Motor neuron (in vitro differentiated cells): ENCODE measurements around the gene MPDZ. TPM values are rescaled to one million over a fixed set of nuclear protein-coding genes. Genes with fewer than 3 reads are reported as not detected.

ENCODE experiments used
- ATAC-seq, 8 experiments: fragments of 200-7000 bp; cut with Tn5 transposase; replicated peaks in 6 of 8; 2 replicates each; pipeline ENCODE4 v1.8.0; 2021; ENCODE audit warnings: mild to moderate bottlenecking in 8 of 8, moderate library complexity in 8 of 8
- H3K27ac ChIP-seq, 2 donors: fragments of 250-450 bp; sonication (Bioruptor Pico); 2 replicates each; pipeline ENCODE4 v1.9.0; 2021; ENCODE audit warnings: antibody characterized with exemption in 2 of 2, mild to moderate bottlenecking in 2 of 2, moderate library complexity in 1 of 2
- H3K4me1 ChIP-seq, 2 donors: fragments of 250-450 bp; sonication (Bioruptor Pico); replicated peaks in 1 of 2; 2 replicates each; pipeline ENCODE4 v1.6.1; 2021; ENCODE audit warnings: antibody characterized with exemption in 2 of 2, mild to moderate bottlenecking in 2 of 2, moderate library complexity in 1 of 2
- H3K4me3 ChIP-seq, 5 donors: fragments of 250-450 bp; sonication (Bioruptor Pico); 2 replicates each; pipeline ENCODE4 v1.9.0; 2021; ENCODE audit warnings: antibody characterized with exemption in 5 of 5, mild to moderate bottlenecking in 5 of 5, moderate library complexity in 4 of 5
- WGBS, 10 experiments: fragments of 450-650 bp; shearing (Covaris generic); methylation state at CpG; one replicate each; pipeline ENCODE4 v1.0.0; 2022; 5-methylcytosine and 5-hydroxymethylcytosine counted together
- in situ Hi-C, 9 experiments: fragments of 400-800 bp; cut with MboI; loops; one replicate each; pipeline ENCODE4 v1.15.0; 2021; ENCODE audit warnings: low sequenced_read_pairs in 9 of 9, low pct_unique_long_range_greater_than_20kb in 2 of 9; ENCODE audit not compliant: unreplicated experiment in 9 of 9
- total RNA-seq, 8 experiments: library from RNA; unstranded; fragments of 300-600 nt; gene quantifications; 2 replicates each; pipeline versions ENCODE4 v1.2.3 to v1.2.4, GENCODE V29; 2022

MPDZ gene
- total RNA-seq, 8 experiments from 2014 or later = 19.5 to 81.8 (median 27.1) TPM

DNA sequence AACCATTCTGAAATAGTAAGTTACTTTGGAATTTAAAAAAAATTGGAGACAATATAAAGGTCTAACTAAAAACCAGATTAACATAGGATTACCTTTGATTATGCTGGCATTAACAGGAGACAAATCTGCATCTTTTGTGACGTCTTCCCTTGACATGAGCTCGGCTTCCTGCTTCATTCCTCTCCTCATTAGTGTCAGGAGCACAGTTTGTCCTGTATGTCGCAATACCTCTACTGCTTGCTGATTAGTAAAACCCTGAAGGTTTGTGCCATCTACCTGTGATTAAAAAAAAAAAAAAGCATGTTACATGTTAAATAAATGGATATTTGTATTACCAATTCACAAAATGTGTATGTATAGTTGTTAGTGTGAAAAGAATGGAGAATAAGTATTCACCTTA, 73.7 kb downstream of the MPDZ start:
- in situ Hi-C loops = no loop called here
- 70 to 100% (median 95%) methylated on average over 1 to 3 of the region's 3 CpGs for WGBS, 10 experiments
- H3K4me1 ChIP-seq = no peaks in the 10 kb centered on the region
- ATAC-seq = no peak
- H3K27ac ChIP-seq = no peak overlapping the region
- H3K4me3 ChIP-seq = no peak overlapping the region

DNA sequence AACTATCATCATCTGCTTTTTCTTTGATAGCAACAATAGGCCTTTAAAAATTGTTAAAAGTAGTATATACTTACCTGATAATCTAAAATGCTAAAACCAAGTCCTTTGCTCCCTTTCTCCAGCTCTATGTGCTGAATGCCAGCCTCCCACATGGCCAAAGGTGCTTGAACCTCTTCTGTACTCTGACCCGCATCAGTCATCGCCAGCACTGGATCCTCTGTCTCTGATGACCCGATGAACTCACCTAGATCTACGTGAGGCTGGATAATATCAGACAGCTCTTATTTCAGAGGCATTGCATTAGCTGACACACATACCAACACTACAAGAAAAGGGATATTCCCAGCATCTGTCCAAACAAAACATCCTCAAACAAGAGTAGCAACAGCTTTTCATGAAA, 89.5 kb downstream of the MPDZ start:
- no peaks in the 10 kb centered on the region for H3K4me1 ChIP-seq
- no peak overlapping the region for H3K4me3 ChIP-seq
- WGBS, 10 experiments = 72 to 100% (median 93%) methylated on average over 1 to 4 of the region's 4 CpGs; no CpG with 5 or more reads in 3 of the 10 experiments
- in situ Hi-C loops = no loop called here
- peak in 1 of 8 experiments; percentile 79 for ATAC-seq
- H3K27ac ChIP-seq = no peak overlapping the region

DNA sequence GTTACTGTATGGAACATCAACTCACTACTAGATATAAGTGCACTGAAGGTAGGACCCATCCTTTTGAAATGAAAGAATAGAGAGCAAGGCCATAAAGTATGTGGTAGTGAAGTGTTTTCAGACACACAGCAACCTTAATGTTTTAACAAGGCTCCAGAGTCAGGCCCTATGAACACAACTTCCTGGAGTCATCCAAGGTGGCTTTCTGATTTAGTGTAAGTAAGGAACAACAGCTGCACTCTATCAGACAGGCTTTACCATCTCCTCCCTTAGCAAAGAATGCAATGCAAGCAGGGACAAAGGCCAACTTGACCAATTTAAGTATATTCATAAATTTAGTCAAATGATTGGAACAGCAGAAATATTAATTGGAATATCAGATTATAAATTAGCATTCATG, 90.1 kb downstream of the MPDZ start:
- in situ Hi-C loops = no loop called here
- H3K4me1 ChIP-seq = no peaks in the 10 kb centered on the region
- H3K27ac ChIP-seq = no peak overlapping the region
- H3K4me3 ChIP-seq = no peak overlapping the region
- ATAC-seq = no peak

DNA sequence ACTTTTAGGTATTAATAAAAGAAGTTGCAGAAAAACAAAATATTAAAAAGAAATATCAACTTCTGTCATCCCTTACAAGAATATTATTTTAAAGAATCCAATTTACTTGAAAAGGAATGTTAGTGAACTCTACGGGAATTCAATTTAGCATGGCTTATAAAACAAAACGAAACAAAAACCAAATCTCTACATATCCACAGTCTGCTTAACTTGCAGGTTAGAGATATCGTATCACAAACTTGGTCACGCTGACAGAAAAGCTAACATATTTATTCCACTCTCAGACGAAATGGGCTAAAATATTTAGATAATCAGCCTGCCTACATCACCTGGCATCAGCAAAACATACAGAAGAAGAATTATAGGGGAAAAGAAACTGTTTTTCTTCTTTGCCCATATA, 92.7 kb downstream of the MPDZ start:
- ATAC-seq = no peak
- in situ Hi-C loops = no loop called here
- H3K27ac ChIP-seq = no peak overlapping the region
- H3K4me3 ChIP-seq = no peak overlapping the region
- WGBS, 10 experiments = 78 to 100% (median 92%) methylated on average over 3 to 5 of the region's 5 CpGs
- H3K4me1 ChIP-seq = no peaks in the 10 kb centered on the region

DNA sequence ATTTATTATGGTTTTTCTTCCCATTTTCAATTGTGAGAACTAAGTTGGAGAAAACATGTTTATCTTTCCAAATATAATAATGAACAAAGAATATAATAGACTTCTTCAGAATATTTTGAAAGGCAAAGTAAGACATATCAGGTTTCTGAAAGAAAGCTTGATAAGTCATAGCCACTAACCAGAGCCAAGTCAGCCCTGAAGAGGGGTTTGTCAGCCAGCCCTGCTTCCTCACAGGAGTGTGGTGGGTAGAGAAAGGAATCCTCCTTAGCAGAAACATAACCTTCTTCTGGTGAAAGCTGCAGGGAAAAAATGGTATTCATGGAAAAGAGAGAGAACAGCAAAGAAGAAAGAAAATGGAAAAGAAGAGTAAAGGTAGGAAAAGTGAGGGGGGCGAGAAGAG, 93.4 kb downstream of the MPDZ start:
- H3K4me3 ChIP-seq = no peak overlapping the region
- H3K4me1 ChIP-seq = no peaks in the 10 kb centered on the region
- 87 to 100% (median 100%) methylated on average over 1 of the region's 1 CpG; no CpG with 5 or more reads in 3 of the 10 experiments for WGBS, 10 experiments
- in situ Hi-C loops = no loop called here
- H3K27ac ChIP-seq = no peak overlapping the region
- ATAC-seq = no peak

DNA sequence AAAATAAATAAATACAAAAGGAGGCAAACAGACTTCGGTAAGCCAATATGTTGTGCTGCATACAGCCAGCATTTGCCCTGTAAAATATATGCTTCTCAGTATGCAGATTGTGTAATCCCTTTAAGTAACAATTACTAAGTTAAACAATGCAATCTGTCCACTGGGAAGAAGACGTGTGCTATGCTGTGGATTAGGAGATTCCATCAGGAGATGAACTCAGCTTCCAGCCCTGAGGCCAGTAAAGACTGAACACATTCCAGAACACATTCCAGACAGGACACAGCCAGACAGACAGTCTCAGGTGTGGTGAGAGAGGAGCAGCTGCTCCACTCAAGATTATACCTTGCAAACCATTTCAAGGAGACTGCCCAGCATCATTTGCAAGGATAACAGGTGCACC, 97.8 kb downstream of the MPDZ start:
- in situ Hi-C loops = no loop called here
- WGBS, 10 experiments = 18 to 100% (median 71%) methylated on average over 1 to 2 of the region's 2 CpGs; no CpG with 5 or more reads in 3 of the 10 experiments
- H3K4me1 ChIP-seq = no peaks in the 10 kb centered on the region
- H3K4me3 ChIP-seq = no peak overlapping the region
- ATAC-seq = peak in 1 of 8 experiments; percentile 88
- no peak overlapping the region for H3K27ac ChIP-seq

DNA sequence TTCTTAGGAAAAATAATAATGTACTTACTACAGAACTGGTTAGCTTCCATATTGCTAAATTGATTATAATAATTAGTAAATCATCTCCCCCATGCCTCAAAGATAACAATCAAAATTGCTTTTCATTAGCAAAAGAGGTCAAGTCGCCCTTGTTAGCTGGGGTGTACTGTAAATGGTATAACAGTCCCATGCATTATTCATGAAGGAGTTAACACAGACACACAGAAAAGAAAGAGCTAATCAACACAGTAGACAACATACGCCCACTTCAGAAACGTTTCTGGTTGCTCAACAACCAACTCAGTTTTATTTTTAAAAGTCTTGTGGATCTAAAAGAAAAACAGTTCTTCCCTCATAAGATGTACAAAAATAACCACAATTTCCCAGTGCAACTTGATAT, 100.2 kb downstream of the MPDZ start:
- peak; percentile 54 to 88 (median 60) for ATAC-seq
- no peak overlapping the region for H3K27ac ChIP-seq
- WGBS, 10 experiments = 49 to 90% (median 66%) methylated on average over 2 to 3 of the region's 3 CpGs; no CpG with 5 or more reads in 1 of the 10 experiments
- H3K4me1 ChIP-seq = peaks cover 0 to 2% of the 10 kb centered on the region in 2 donors
- in situ Hi-C loops = no loop called here
- H3K4me3 ChIP-seq = no peak overlapping the region

DNA sequence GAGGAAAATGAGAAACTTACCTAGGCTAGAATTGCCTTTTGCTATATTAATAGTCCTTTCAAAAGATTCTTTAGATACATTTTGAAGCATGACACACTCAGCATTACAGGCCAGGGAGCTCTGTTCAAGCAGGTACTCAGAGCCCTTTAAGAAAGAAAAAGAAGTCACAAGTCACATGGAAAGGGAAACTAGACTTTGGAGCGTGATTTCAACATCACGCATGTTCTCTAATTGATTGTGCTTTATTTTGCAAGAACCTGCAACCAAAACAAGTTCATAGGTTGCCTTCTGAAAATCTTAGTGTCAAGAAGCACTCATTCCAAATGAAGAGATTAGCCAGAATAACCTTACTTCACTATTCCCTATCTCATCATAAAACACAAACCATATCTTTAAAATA, 103.8 kb downstream of the MPDZ start:
- in situ Hi-C loops = no loop called here
- WGBS, 10 experiments = 78 to 100% (median 100%) methylated on average over 1 to 2 of the region's 2 CpGs; no CpG with 5 or more reads in 2 of the 10 experiments

DNA sequence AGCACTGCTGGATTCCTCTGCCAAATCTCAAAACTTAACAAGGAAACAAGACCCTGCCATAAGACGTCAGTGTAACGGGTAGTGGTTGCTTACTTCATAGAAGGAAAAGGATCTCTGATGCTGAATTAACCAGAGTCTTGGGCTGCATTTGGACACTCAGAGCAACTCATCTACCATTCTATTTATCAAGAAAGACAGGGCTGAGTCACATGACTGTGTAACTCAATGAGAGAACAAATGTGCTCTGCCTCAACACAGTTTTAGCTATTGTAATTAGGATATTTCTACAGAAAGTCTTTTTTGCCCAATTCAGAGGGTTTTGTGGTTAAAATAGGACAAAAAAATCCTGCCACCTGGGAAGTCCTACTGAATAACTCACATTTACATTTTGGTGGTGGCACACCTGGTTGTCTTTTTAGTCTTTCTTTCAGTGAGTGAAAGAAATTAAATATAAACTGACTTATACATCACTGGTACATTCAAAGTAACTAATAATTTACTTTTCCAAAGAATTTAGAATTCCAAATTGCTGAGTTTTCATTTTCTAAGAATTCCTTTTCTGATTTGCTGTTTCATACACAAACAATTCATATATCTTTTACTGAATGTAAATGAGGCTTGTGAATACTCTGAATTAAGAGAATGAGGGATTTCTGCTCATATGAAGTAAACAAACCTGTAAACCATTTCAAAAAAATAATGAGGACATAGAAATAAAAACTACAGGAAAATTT, 104.4 kb downstream of the MPDZ start:
- in situ Hi-C loops = no loop called here
- no peak overlapping the region for H3K4me3 ChIP-seq
- H3K27ac ChIP-seq = no peak overlapping the region
- peaks cover 0 to 2% of the 10 kb centered on the region in 2 donors for H3K4me1 ChIP-seq
- 92 to 100% (median 98%) methylated on average over 1 to 2 of the region's 2 CpGs; no CpG with 5 or more reads in 4 of the 10 experiments for WGBS, 10 experiments
- ATAC-seq = peak in 1 of 8 experiments; percentile 23

More for the DNA sequence above, 103.8 kb downstream of the MPDZ start:
- H3K27ac ChIP-seq = no peak overlapping the region
- no peak for ATAC-seq
- no peak overlapping the region for H3K4me3 ChIP-seq
- H3K4me1 ChIP-seq = peaks cover 0 to 2% of the 10 kb centered on the region in 2 donors

DNA sequence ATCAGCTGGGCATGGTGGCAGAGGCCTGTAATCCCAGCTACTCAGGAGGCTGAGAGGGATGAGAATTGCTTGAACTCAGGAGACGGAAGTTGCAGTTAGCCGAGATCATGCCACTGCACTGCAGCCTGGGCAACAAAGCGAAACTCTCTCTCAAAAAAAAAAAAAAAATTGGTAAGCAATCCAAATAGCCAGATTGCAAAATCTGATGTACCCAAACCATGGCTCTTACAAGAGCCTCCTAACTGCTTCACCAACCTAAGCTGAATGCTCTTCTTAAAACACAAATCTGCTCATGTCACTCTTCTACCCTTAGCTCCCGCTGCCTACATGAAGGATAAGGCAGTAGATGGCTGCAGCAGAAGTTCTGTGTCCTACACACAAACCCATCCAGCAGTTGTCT, 105.9 kb downstream of the MPDZ start:
- in situ Hi-C loops = no loop called here
- Histone ChIP-seq H3K4me1 (peaks cover 0 to 2% of the 10 kb centered on the region in 2 donors), H3K4me3 (no peak overlapping the region), H3K27ac (no peak overlapping the region)
- 83 to 100% (median 100%) methylated on average over 1 to 4 of the region's 4 CpGs; no CpG with 5 or more reads in 2 of the 10 experiments for WGBS, 10 experiments
- ATAC-seq = no peak

DNA sequence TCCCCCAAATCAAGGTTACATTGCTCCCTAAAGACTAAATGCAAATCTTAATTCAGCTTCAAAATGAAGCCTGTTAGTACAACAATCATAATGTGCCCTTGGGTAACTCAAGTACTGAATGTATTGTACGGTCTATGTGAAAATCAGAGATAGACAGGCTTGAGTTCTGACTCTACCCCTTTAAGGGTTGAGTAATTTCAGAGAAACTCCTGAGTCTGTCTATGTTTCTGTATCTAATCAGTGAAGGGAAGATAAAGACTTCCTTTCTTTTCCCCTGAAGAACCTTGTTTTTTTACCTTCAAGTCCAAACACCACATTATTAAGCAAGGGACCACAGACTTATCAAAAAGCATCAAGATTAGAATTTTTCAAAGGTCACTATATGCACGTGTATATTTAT, 108.2 kb downstream of the MPDZ start:
- 80 to 100% (median 94%) methylated on average over 1 to 2 of the region's 2 CpGs; no CpG with 5 or more reads in 1 of the 10 experiments for WGBS, 10 experiments
- no peak overlapping the region for H3K27ac ChIP-seq
- H3K4me3 ChIP-seq = no peak overlapping the region
- in situ Hi-C loops = no loop called here
- peaks cover 0 to 2% of the 10 kb centered on the region in 2 donors for H3K4me1 ChIP-seq
- ATAC-seq = no peak

DNA sequence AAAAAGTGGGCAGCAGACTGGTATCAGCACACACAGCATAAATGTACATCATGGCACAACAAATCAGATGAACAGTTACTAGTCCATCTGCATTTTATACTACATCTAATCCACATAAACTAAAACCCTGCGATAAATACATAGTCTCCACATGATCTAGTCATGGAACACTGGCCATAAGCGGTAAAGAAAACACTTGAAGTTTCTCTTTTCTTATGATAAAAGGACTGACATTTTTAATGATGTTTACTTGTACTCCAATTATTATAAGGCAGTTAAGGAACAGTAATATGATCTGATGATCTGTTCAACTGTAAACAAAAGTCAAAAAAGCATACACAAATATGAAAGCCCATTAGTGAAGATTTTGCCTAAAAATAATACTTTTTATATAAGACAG, 112.5 kb downstream of the MPDZ start:
- ATAC-seq = no peak

DNA sequence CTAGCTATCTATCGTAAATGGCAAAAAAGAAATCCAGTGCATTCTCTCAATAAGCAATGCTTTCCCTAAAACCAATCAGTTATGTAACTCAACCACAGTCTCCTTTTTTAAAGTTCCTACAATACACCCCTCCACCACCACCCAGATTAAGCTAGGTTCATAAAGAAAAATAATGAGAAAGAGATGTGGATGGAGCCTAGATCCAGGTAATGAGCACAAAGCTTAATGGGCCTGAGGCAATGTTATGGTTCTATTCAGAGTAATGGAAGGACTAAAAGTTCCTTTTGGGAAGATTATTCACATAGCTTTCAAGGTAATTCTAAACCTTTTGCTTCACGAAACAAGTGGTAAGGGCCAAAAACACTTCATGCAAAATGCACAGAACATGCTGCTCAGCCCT, 113.5 kb downstream of the MPDZ start:
- H3K4me3 ChIP-seq = no peak overlapping the region
- in situ Hi-C loops = no loop called here
- peaks cover 5 to 15% of the 10 kb centered on the region in 2 donors for H3K4me1 ChIP-seq
- 67 to 95% (median 85%) methylated on average over 1 to 2 of the region's 2 CpGs; no CpG with 5 or more reads in 2 of the 10 experiments for WGBS, 10 experiments
- H3K27ac ChIP-seq = no peak overlapping the region
- ATAC-seq = no peak

More for the DNA sequence above, 112.5 kb downstream of the MPDZ start:
- H3K4me1 ChIP-seq = peaks cover 5 to 15% of the 10 kb centered on the region in 2 donors
- H3K4me3 ChIP-seq = no peak overlapping the region
- in situ Hi-C loops = no loop called here
- WGBS, 10 experiments = 70 to 100% (median 88%) methylated on average over 1 to 2 of the region's 2 CpGs; no CpG with 5 or more reads in 1 of the 10 experiments
- no peak overlapping the region for H3K27ac ChIP-seq
